AG09309 (cell line): ENCODE results near the gene VAMP2.

ENCODE experiments used
- DNase-seq: peaks from one replicate; pipeline ENCODE4 v3.0.0-alpha.2; 2010; ENCODE audit warnings: low read depth
- H3K4me3 ChIP-seq: 2 replicates; pipeline ENCODE4 v1.5.1; 2011; ENCODE audit warnings: mild to moderate bottlenecking, low read depth, low read length, moderate library complexity; ENCODE audit not compliant: control insufficient read depth
- CTCF ChIP-seq: IDR thresholded peaks from 2 replicates; pipeline ENCODE4 v1.5.1; 2011; ENCODE audit warnings: mild to moderate bottlenecking, low read depth, low read length, inconsistent platforms; ENCODE audit not compliant: insufficient read depth, control insufficient read depth; ENCODE audit errors: missing control alignments

The VAMP2 gene

GRCh38 chr17:8142158-8142886, 20.4 kb downstream of the VAMP2 start:
- no peak for TF ChIP-seq CTCF
- H3K4me3 ChIP-seq, result no peak overlapping the region
- DNase-seq, result no peak

- no peak for DNase-seq
- TF ChIP-seq CTCF, result no peak
- H3K4me3 ChIP-seq, result no peak overlapping the region
Observed at GRCh38 chr17:8141741-8142140, 21.0 kb downstream of the VAMP2 start.

GRCh38 chr17:8141045-8141444, 21.7 kb downstream of the VAMP2 start:
- DNase-seq, result no peak
- TF ChIP-seq CTCF, result no peak
- H3K4me3 ChIP-seq, result no peak overlapping the region

- no peak overlapping the region for H3K4me3 ChIP-seq
- TF ChIP-seq CTCF, result no peak
- DNase-seq, result no peak
Observed at GRCh38 chr17:8140065-8141029, 22.4 kb downstream of the VAMP2 start.

- peak; percentile 95 for DNase-seq
- H3K4me3 ChIP-seq, result peak overlapping the region; percentile 34
- TF ChIP-seq CTCF, result peak; percentile 89
Observed at GRCh38 chr17:8138672-8139371, 23.9 kb downstream of the VAMP2 start.

- H3K4me3 ChIP-seq, result peak overlapping the region; percentile 21; the same call in 1 of the 2 replicates
- no peak for TF ChIP-seq CTCF
- no peak for DNase-seq
Observed at GRCh38 chr17:8138374-8138671, 24.4 kb downstream of the VAMP2 start.
